ENCODE measurements around the gene SAP30. TPM values are rescaled to one million over a fixed set of nuclear protein-coding genes. Genes with fewer than 3 reads are reported as not detected.

Gene SAP30
- total RNA-seq, 2 experiments from 2014 or later = 35.2 to 36.4 TPM

Other genes with a start within 250 kb of the SAP30 start
- gene GALNT7, start 202.1 kb upstream of the SAP30 start, total RNA-seq = 10 to 100 TPM; 18.3 to 19.5 TPM
- gene HMGB2, start 36.6 kb upstream of the SAP30 start, total RNA-seq = 100 to 1,000 TPM; 368 to 370 TPM
- not detected for gene SCRG1, start 28.2 kb downstream of the SAP30 start, total RNA-seq
- gene HAND2, start 159.3 kb downstream of the SAP30 start, total RNA-seq = not detected